ENCODE measurements around the gene ITGAE.
A peak's percentile ranks its signal among the peaks of the same experiment; 100 is the strongest.

ITGAE gene

DNA sequence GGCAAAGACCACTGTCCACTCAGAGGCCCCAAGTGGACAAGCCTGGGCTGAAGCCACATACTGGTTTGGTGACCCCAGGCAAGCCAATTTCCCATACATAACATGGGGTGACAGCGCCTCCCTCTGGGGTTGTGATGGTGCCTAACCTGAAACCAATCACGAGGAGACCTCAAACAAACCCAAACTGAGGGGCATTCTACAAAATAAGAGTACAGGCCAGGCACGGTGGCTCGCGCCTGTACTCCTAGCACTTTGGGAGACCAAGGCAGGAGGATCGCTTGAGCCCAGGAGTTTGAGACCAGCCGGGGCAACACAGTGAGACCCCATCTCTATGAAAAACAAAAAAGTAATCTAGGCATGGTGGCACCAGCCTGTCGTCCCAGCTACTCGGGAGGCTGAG, 108.6 kb downstream of the ITGAE start:
- FAIRE-seq: no peak
- TF ChIP-seq POLR2AphosphoS5 (IDR thresholded peaks at IDR 0.05; ENCODE audit: low read depth, low read length): no peak
- TF ChIP-seq POU2F2 (IDR thresholded peaks at IDR 0.05; ENCODE audit: low read depth, low read length): no peak
- no peak for TF ChIP-seq TAF1 (IDR thresholded peaks at IDR 0.05; ENCODE audit: low read depth, low read length)
- TF ChIP-seq SPI1 (IDR thresholded peaks at IDR 0.05; ENCODE audit: low read depth, low read length): no peak

GRCh38 chr17:3691617-3692067, 109.3 kb downstream of the ITGAE start:
- DNase-seq (ENCODE audit: insufficient read length, low spot score) (no peak), FAIRE-seq (peak; percentile 35)

More for the DNA sequence above, 108.6 kb downstream of the ITGAE start:
- no peak for DNase-seq (ENCODE audit: insufficient read length, low spot score)

DNA sequence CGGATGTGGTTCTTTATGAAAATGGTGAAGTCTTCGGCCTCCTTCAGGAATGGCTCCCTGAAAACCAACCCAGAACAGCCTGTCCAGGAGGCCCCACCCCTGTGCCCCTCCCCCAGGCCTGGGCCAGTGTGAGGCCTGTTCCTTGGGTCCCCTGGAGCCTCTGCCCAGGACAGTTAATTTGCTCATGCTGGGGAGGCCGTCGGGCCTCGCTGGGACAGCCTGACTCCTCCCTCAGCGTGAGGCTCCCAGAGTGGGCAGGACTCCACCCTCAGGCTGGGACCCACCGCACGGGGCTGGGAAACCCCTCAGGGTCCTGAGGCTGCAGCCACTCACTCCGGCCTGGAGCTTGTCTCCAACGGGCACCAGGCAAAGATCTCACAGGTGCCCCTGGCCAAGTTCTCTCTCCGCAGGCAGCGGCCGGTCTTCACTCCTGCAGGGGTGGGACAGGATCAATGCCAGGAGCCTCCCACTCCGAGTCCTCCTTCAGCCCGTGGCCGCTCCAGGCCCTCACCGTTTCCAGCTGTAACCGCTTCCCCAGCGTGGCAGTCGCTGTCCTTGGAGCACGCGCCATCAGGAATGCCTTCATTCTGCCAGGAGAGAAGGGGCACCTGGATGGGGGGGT, 110.8 kb downstream of the ITGAE start:
- FAIRE-seq (no peak), DNase-seq (ENCODE audit: insufficient read length, low spot score) (no peak)
- TF ChIP-seq PAX5 (IDR thresholded peaks at IDR 0.05; ENCODE audit: insufficient read depth, low read length, severe bottlenecking): no peak
- TF ChIP-seq POLR2AphosphoS5 (IDR thresholded peaks at IDR 0.05; ENCODE audit: low read depth, low read length): no peak
- no peak for TF ChIP-seq POLR2A (IDR thresholded peaks at IDR 0.05; ENCODE audit: low read depth, low read length)
- no peak for TF ChIP-seq SPI1 (IDR thresholded peaks at IDR 0.05; ENCODE audit: low read depth, low read length)
- no peak for TF ChIP-seq TAF1 (IDR thresholded peaks at IDR 0.05; ENCODE audit: low read depth, low read length)
- TF ChIP-seq POU2F2 (IDR thresholded peaks at IDR 0.05; ENCODE audit: low read depth, low read length): no peak

More at GRCh38 chr17:3691617-3692067, 109.3 kb downstream of the ITGAE start:
- TF ChIP-seq POLR2A (IDR thresholded peaks at IDR 0.05; ENCODE audit: low read depth, low read length): no peak
- TF ChIP-seq POU2F2 (IDR thresholded peaks at IDR 0.05; ENCODE audit: low read depth, low read length): no peak
- TF ChIP-seq PAX5 (IDR thresholded peaks at IDR 0.05; ENCODE audit: insufficient read depth, low read length, severe bottlenecking): no peak
- no peak for TF ChIP-seq TAF1 (IDR thresholded peaks at IDR 0.05; ENCODE audit: low read depth, low read length)
- TF ChIP-seq POLR2AphosphoS5 (IDR thresholded peaks at IDR 0.05; ENCODE audit: low read depth, low read length): no peak
- TF ChIP-seq SPI1 (IDR thresholded peaks at IDR 0.05; ENCODE audit: low read depth, low read length): no peak

DNA sequence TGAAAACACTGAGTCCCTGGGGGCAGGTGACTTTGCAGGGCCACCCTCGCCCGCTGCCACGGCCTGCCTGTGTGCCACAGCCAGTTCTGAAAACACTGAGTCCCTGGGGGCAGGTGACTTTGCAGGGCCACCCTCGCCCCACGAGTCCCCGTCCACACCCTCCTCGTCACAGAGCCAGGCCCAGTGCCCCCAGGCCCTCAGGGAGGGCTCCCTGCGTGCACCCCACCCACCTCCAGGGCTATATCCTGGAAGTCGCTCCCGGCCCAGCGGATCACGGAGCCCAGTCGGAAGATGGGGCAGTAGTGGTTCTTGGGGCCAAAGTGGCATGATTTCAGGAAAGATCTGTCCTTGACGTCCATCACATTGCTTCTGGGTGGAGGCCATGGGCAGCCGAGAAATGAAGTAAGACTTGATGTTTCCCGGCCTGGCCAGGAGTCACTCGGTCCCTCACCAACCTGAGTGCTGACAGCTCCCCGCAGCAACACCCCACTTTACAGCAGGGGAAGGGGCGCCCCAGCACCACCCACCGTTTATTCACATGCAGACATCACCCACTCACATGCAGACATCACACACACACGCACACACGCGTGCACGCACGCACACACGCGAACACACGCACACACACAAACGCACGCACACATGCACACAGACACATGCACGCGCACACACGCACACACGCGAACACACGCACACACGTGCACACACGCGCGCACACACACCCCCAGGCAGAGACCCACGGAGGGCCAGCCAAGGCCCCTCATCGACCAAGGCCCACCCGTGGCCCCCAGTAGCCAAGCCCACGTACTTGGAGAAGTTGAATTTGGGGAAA, 111.5 kb downstream of the ITGAE start:
- DNase-seq (ENCODE audit: insufficient read length, low spot score): no peak
- TF ChIP-seq TAF1 (IDR thresholded peaks at IDR 0.05; ENCODE audit: low read depth, low read length): no peak
- TF ChIP-seq POU2F2 (IDR thresholded peaks at IDR 0.05; ENCODE audit: low read depth, low read length): no peak
- TF ChIP-seq PAX5 (IDR thresholded peaks at IDR 0.05; ENCODE audit: insufficient read depth, low read length, severe bottlenecking): no peak
- TF ChIP-seq SPI1 (IDR thresholded peaks at IDR 0.05; ENCODE audit: low read depth, low read length): no peak
- TF ChIP-seq POLR2AphosphoS5 (IDR thresholded peaks at IDR 0.05; ENCODE audit: low read depth, low read length): no peak
- no peak for TF ChIP-seq POLR2A (IDR thresholded peaks at IDR 0.05; ENCODE audit: low read depth, low read length)
- FAIRE-seq: peak; percentile 86

DNA sequence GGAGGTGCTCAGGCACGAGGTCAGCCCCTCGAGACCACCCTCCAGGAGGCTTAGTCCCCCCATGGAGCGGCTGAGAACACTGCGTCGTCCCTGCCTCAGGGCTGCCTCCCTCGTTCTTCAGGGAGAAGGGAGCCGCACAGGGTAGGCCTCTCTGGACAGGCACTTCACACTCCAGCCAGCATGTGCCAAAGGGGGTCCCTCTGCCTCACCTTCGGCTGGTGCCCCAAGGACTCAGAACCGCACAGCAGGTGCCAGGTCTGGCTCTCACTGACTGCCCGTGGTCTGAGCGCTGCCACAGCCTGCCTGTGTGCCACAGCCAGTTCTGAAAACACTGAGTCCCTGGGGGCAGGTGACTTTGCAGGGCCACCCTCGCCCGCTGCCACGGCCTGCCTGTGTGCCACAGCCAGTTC, 112.1 kb downstream of the ITGAE start:
- TF ChIP-seq PAX5 (IDR thresholded peaks at IDR 0.05; ENCODE audit: insufficient read depth, low read length, severe bottlenecking): no peak
- no peak for TF ChIP-seq POU2F2 (IDR thresholded peaks at IDR 0.05; ENCODE audit: low read depth, low read length)
- no peak for TF ChIP-seq SPI1 (IDR thresholded peaks at IDR 0.05; ENCODE audit: low read depth, low read length)
- no peak for TF ChIP-seq POLR2A (IDR thresholded peaks at IDR 0.05; ENCODE audit: low read depth, low read length)
- TF ChIP-seq POLR2AphosphoS5 (IDR thresholded peaks at IDR 0.05; ENCODE audit: low read depth, low read length): no peak
- TF ChIP-seq TAF1 (IDR thresholded peaks at IDR 0.05; ENCODE audit: low read depth, low read length): no peak
- FAIRE-seq (peak; percentile 23), DNase-seq (ENCODE audit: insufficient read length, low spot score) (no peak)

- TF ChIP-seq SPI1 (IDR thresholded peaks at IDR 0.05; ENCODE audit: low read depth, low read length): no peak
- DNase-seq (ENCODE audit: insufficient read length, low spot score): no peak
- FAIRE-seq: no peak
Observed at GRCh38 chr17:3688027-3688553, 112.9 kb downstream of the ITGAE start.

DNA sequence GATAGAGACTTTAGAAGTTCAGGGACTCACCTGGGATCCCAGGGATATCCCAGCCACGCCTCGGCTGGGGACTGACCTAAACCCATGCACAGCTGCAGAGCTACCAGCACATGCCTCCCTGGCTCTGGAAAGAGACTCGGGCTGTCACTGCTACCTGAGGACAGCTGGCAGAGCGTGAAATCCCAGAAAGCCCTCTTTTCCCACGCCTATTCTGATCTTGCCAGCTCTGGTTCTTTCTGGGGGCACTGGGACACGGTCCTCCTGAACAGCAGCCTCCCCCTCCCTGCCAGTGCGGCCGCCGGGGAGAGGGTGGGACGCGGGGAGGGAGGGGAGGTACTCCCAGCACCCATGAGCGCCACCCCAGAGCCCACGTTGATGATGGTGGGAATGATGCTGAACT, 115.8 kb downstream of the ITGAE start:
- FAIRE-seq (no peak), DNase-seq (ENCODE audit: insufficient read length, low spot score) (no peak)
- no peak for TF ChIP-seq POU2F2 (IDR thresholded peaks at IDR 0.05; ENCODE audit: low read depth, low read length)
- TF ChIP-seq TAF1 (IDR thresholded peaks at IDR 0.05; ENCODE audit: low read depth, low read length): no peak
- TF ChIP-seq SPI1 (IDR thresholded peaks at IDR 0.05; ENCODE audit: low read depth, low read length): no peak
- no peak for TF ChIP-seq POLR2A (IDR thresholded peaks at IDR 0.05; ENCODE audit: low read depth, low read length)
- no peak for TF ChIP-seq PAX5 (IDR thresholded peaks at IDR 0.05; ENCODE audit: insufficient read depth, low read length, severe bottlenecking)
- TF ChIP-seq POLR2AphosphoS5 (IDR thresholded peaks at IDR 0.05; ENCODE audit: low read depth, low read length): no peak

GRCh38 chr17:3683054-3683511, 117.9 kb downstream of the ITGAE start:
- DNase-seq (ENCODE audit: insufficient read length, low spot score): peak; percentile 92

GRCh38 chr17:3682033-3682432, 119.0 kb downstream of the ITGAE start:
- TF ChIP-seq PAX5 (IDR thresholded peaks at IDR 0.05; ENCODE audit: insufficient read depth, low read length, severe bottlenecking): no peak
- no peak for TF ChIP-seq POLR2AphosphoS5 (IDR thresholded peaks at IDR 0.05; ENCODE audit: low read depth, low read length)
- no peak for TF ChIP-seq SPI1 (IDR thresholded peaks at IDR 0.05; ENCODE audit: low read depth, low read length)
- TF ChIP-seq POU2F2 (IDR thresholded peaks at IDR 0.05; ENCODE audit: low read depth, low read length): no peak
- no peak for TF ChIP-seq POLR2A (IDR thresholded peaks at IDR 0.05; ENCODE audit: low read depth, low read length)
- TF ChIP-seq TAF1 (IDR thresholded peaks at IDR 0.05; ENCODE audit: low read depth, low read length): no peak
- FAIRE-seq (no peak), DNase-seq (ENCODE audit: insufficient read length, low spot score) (no peak)

More at GRCh38 chr17:3683054-3683511, 117.9 kb downstream of the ITGAE start:
- no peak for TF ChIP-seq SPI1 (IDR thresholded peaks at IDR 0.05; ENCODE audit: low read depth, low read length)
- peak; percentile 42; the same call in 1 of the 2 replicates for TF ChIP-seq POU2F2 (IDR thresholded peaks at IDR 0.05; ENCODE audit: low read depth, low read length)
- FAIRE-seq: peak; percentile 95
